GM19324 (cell line): ENCODE results near the gene FGGY.
"Not testable (repeated sequence)": the region's sequence is repeated elsewhere in the genome, so short reads cannot be mapped to it uniquely, and the experiment has no call there.

ENCODE experiments used
- ATAC-seq: cut with Tn5 transposase; IDR thresholded peaks from one replicate; pipeline ENCODE4 v1.9.1; 2021; ENCODE audit warnings: mild to moderate bottlenecking, moderate library complexity; ENCODE audit not compliant: unreplicated experiment, low FRiP score

Gene FGGY

DNA sequence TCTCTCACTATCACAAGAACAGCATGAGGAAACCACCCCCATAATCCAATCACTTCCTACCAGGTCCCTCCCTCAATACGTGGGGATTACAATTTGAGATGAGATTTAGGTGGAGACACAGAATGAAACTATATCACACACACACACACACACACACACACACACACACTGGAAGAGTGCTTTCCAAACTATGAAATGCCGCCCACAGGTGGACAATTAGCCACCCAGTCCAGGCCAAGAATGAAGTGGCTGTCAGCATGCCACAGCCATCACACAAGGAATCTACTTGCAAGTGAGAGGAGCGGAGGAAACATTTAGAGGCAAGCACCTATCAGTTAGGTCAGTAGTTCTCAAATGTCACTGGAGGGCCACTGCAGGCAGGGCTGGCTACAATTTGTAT, 412.4 kb downstream of the FGGY start:
- no peak for ATAC-seq

GRCh38 chr1:59710920-59711319, 414.0 kb downstream of the FGGY start:
- ATAC-seq, result not testable (repeated sequence)

DNA sequence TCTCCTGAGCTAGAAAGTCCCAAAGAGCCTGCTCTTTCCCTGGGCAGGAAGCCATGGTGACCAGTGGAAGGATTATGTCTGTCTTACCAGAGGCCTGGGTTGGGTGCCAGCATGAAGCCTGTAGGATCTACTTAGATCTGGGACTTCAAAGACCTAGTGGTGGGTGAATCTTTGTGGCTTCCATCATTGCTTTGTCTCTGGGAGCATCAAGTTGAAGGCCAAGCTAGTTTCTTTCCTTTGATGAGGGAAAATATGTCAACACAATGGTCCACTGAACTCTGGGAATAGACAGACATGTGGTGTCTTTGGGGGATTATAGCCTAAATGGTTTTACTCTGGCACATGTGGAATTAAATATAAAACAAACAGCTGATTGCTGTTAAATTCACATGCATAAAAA, 417.3 kb downstream of the FGGY start:
- ATAC-seq, result no peak

GRCh38 chr1:59714966-59715365, 418.1 kb downstream of the FGGY start:
- ATAC-seq, result no peak

DNA sequence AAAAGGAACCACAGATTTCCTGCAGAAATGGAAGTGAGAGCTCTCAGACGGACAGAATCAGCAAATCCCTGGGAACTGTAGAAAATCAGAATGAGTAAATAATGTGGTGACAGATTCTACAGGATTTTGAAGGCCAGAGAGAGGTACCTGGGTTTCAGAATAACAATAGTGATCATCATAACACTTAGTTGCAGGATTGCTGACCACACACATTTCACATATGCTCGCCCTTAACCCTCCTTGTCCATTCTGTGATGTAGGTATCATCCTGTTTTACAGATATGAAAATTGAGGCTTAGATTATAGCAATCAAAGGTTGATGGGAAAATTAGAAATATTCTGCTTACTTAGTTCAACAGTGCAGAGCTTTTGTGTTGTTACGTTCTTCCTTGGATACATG, 419.9 kb downstream of the FGGY start:
- ATAC-seq, result no peak

DNA sequence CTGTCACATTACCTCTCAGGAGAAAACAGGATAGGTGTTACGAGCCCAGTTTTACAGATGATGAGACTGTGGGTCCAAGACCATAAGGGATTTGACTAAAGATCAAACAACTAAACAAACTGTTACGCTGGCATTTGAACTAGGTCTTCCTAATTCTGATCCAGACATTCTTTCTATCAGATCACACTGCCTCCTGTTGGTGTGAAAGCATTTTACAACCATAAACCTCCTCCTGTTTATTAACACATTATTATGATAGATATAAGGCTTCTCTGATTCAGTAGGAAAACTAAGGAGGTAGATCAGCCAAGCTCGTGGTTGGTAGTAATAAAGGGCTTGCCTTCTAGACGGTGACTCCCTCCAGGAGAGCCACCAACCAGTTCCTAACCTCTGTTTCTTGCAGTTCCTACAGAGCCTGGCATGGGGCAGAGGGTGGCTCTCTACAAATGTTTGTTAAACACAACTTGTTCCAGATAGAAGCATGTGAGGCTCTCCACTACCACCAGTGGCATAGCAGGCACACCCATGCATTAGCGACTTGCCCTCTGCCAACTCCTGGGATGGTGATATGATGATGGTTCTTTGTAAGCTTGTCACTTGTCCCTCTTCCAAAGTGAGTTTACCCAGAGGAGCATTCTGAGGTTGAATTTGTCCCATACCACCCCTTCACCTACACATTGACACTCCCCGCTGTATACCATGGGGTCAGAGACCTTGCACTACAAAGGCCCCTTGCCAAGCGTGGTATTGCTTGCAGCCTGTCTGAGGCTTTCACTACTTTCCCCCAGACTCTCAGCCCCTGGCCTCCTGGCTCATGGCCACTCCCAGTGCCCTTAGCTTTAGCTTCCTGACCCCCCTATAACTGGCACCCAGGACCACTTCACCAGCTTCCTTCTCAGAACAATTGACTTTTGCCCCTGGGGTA, 421.4 kb downstream of the FGGY start:
- ATAC-seq, result no peak

- no peak for ATAC-seq
Measured at GRCh38 chr1:59718989-59719360, 422.1 kb downstream of the FGGY start.

- ATAC-seq, result no peak
Measured at GRCh38 chr1:59720326-59721115, 423.6 kb downstream of the FGGY start.

DNA sequence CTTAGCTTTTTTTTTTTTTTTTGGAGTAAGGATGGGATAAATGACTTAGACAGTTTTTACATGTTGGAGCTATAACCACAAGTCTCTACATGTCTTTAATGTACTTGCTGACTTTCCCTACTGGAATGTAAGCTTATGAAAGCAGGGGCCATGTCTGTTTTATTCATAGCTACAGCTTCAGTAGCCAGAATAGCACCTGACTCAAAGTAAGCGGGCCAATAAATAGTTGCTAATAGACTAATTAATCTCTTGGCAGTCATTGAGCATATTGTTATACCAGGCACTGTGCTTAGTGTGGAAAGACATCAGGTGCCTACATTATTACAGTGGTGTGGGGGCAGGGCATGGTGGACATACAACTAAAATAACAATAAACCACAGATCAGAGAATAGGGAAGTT, 433.4 kb downstream of the FGGY start:
- ATAC-seq, result no peak

GRCh38 chr1:59730759-59731478, 434.0 kb downstream of the FGGY start:
- ATAC-seq, result no peak

DNA sequence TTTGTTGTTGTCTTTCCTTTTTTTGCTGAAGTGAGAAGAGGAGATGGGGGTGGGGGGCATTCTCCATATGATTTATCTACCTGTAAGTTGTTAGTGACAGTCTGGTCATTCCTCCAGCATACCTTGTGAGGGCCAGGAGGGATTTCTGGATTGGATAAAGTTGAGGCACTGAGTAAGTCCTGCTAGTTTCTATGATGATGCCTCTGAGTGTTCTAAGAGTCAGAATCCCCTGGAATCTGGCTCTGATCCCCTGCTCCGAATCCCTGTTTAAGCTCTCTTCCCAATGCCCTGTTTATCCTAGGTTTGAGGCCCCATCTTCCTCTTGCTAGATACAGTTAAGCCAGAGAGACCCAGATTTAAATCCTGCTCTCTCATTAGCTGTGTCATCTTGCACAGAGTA, 434.7 kb downstream of the FGGY start:
- no peak for ATAC-seq

GRCh38 chr1:59732214-59732955, 435.5 kb downstream of the FGGY start:
- no peak for ATAC-seq

DNA sequence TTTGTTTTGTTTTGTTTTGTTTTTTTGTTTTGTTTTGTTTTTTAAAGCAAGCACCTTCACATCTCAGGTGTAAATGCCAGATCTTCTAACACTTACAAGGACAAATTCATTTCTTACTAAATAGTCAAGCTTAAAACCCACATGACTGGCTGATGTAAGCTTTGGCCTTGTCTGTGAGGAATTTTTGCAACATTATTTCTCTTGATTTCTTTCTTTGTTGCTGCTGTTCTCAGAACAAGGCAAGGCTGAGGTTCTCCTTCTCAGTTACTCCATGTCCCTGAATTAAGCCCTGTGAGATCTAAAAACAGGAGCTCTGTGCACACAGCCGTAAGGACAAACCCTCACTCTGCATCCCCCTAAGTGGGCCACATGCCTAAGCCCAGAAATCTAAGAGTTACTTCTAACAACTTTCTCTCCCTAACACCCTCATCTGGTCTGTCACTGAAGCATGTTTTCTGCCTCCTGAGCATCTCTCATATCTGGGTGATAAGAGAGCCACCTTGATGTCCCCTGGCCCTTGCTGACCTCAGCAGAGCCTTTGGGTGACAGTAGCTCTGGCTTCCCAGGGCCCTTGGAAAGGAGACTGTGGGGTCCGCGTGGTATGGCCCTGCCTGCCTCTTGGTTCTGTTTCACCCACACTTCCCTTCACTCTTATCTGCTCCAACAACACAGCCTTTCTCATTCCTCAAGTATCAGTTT, 436.7 kb downstream of the FGGY start:
- no peak for ATAC-seq

DNA sequence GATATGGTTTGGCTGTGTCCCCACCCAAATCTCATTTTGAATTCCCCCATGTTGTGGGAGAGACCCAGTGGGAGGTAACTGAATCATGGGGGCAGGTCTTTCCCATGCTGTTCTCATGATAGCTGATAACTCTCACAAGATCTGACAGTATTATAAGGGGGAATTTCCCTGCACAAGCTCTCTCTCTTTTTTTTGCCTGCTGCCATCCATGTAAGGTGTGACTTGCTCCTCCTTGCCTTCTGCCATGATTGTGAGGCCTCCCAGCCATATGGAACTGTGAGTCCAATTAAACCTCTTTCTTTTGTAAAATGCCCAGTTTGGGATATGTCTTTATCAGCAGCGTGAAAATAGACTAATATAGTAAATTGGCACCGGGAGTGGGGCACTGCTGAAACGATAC, 439.0 kb downstream of the FGGY start:
- ATAC-seq, result not testable (repeated sequence)

GRCh38 chr1:59736744-59737143, 439.9 kb downstream of the FGGY start:
- ATAC-seq, result no peak

DNA sequence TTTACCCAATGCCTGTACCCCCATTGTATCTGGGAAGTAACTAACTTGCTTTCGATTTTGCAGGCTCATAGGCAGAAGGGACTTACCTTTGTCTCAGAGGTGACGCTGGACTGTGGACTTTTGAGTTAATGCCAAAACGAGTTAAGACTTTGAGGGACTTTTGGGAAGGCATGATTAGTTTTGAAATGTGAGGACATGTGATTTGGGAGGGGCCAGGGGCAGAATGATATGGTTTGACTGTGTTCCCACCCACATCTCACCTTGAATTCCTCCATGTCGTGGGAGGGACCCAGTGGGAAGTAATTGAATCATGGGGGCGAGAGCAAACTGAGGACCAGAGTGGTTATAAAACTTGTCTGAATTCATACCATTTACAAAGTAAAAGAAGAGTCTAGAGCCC, 440.7 kb downstream of the FGGY start:
- no peak for ATAC-seq

DNA sequence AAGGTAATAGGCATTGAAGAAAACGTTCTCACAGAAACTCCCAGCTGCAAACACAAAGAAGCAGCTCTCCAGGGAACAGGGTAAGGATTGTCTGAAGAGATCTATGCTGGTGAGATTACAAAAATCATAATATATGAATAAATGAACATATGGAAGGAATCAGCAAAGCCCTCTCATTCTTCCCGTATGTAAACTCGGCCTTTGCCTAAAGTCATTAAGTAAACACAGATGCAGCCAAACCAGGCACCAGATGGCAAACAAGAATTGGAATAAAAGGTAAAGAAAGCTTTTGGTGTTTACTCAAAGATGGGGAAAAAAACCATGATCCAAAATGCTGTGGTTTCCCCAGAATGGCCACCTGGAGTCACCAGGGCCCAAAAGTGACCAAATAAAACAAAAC, 441.3 kb downstream of the FGGY start:
- ATAC-seq, result no peak

GRCh38 chr1:59738591-59739015, 441.7 kb downstream of the FGGY start:
- no peak for ATAC-seq

- no peak for ATAC-seq
Measured at GRCh38 chr1:59739111-59739510, 442.2 kb downstream of the FGGY start.

DNA sequence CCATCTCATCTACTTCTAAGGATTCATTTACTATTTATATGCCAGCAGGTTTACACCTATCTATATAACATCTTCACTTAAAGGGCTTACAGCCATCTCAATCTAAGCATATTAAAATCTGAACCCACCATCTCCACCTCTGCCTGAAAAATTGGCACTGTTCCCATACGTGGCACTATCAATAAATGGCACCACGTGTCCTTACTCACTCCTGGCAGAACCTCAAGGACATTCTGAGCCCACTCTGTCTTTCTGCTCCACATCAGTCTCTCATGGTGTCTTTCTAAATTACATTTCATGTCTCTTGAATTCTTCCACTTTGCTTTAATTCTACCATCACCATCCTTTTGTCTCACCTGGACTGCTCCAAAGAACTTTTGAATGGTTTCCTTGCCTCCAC, 445.6 kb downstream of the FGGY start:
- ATAC-seq, result no peak
